Stimulated activated CD8-positive, alpha-beta memory T cell treated with anti-CD3 and anti-CD28 coated beads, Interleukin-7, amount 100 ng/mL, for 4 hours (primary cell): ENCODE data around the gene OR51B2.

ENCODE experiments used
- DNase-seq, 2 donors: peaks; one replicate each; pipeline ENCODE4 v3.0.0-alpha.2; 2020; ENCODE audit warnings: low read depth in 2 of 2

The OR51B2 gene

DNA sequence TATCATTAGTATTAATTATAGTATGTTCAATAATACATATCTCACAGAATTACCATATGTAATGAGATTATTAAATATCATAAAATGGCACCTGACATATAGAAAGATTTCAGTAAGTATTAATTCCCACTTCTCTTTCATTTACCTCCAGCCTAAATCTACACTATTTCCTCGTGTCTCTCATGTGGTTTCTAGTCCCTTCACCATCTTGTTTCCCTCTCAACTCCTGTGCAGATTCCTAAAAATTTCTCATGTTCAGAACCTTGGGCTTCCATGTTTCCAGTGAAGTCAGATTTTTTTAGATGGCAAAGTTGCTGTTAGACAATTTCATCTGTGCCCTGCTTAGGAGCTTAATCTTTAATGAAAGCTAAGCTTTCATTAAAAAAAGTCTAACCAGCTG lies 40.2 kb downstream of the OR51B2 start:
- DNase-seq = no peak

DNA sequence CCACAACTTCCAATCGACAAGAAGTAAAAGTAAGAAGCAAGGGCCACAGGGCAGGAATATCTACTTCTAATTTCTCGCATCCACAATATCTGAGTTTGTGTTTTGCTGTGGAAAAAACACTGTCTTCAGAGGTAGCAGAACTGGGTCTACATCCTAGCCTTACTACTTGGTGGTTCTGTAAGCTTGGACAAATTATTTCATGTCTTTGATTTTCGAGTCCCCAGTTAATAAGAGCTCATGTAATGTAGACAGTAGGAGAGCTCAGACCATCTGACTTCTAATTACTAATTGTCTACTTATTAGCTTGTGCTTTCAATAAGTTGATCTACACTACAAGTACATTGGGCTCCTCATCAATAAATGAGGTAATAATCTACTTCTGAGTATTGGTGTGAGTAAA lies 41.0 kb downstream of the OR51B2 start:
- no peak for DNase-seq

DNA sequence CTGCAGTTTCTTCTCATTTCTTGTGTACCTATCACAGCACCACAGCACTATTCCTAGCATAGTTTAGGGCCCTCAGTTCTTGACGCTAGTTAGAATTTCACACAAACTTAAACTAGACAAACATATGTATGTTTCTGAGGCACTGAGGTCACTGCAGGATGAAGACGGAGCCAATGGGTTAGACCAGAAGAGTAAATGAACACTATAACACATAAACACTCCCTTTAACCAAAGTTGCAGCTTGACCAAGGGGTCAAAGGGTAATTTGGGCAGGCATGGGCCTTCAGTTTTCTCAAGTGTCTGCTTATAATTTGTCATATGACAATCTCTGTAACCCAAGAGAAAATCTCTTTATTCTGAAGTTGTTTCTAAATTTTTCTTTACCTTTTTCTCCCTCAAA lies 41.5 kb downstream of the OR51B2 start:
- DNase-seq = no peak

DNA sequence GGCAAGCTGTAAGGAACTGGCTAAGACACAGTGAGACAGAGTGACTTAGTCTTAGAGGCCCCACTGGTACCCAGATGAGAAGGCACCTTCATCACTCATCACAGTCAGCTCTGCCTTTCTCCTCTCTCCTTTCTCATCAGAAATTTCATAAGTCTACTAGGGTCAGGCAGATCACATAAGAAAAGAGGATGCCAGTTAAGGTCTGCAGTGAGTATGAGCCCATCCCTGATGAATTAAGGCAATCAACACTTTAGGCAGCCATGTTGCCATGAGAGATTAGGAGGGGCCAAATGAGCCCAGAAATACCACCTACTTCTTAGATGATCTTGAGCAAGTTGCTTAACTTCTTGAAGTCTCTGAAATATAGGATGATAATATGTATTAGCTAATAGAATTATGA lies 42.5 kb downstream of the OR51B2 start:
- DNase-seq = no peak

- no peak for DNase-seq
These were observed 43.5 kb downstream of the OR51B2 start for GRCh38 chr11:5280582-5281102.

DNA sequence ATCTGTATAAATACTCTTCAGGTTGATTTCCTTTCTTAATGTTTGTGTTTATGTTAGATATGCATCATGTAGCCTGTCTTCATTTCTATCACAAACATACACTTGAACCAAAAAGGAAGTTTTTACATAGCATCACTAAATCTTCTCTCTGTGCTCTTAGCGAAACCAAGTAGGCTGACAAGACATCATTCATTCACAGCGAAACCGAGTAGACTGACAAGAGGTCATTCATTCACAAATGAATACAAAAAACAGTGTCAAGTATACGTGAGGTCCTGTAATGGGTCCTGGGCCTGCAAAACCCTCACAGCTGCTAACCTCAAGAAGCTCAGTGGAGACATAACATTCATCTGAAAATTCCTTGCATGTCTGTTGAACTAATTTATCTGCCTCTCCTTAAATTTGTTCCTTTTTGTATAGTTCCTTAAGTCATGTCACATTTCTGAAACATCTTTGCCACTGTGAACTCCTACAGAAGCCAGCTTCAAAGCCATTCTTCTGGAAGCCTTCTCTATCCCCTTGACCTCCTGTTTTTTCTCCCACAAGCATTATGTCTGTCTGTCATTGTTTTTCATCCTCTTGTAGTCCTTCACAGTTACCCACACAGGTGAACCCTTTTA lies 44.5 kb downstream of the OR51B2 start:
- DNase-seq = no peak

- DNase-seq = no peak
These were observed 46.2 kb downstream of the OR51B2 start for GRCh38 chr11:5277807-5278382.

DNA sequence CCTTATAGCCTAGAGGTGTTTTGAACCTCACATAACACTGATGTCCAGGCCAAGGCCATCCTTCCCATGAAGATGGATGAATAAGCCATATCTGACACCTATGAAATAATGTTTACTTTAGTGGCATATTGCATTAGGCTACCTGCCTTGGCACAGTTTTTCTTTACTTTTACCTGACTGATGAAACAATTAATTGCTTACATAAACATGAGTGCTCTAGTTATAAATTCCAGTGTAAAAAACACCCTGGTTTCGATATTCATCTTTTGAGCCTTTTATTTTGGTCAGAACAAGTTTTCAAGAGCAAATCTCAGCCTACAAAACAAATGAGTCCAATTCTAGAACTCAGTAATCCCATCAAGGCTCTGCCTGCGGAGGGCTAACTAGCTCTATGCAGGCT lies 47.4 kb downstream of the OR51B2 start:
- DNase-seq = no peak

DNA sequence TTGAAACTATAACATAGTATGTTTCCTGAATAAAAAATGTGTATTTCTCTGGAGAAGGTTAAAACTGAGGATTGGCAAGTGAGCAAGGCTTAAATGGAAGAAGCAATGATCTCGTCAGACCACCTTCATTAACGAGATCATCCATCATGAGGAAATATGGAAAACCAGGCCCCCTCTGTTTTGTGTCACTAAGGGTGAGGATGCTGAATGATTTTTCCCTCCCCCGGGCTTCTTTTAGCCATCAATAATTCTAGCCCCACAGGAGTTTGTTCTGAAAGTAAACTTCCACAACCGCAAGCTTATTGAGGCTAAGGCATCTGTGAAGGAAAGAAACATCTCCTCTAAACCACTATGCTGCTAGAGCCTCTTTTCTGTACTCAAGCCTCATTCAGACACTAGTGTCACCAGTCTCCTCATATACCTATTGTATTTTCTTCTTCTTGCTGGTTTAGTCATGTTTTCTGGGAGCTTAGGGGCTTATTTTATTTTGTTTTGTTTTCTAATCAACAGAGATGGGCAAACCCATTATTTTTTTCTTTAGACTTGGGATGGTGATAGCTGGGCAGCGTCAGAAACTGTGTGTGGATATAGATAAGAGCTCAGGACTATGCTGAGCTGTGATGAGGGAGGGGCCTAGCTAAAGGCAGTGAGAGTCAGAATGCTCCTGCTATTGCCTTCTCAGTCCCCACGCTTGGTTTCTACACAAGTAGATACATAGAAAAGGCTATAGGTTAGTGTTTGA lies 48.6 kb downstream of the OR51B2 start:
- no peak for DNase-seq

- DNase-seq = no peak
These were observed 49.7 kb downstream of the OR51B2 start for GRCh38 chr11:5274395-5274794.
